H1 (cell line): ENCODE data around the gene CEP72. TPM values are rescaled to one million over a fixed set of nuclear protein-coding genes. Genes with fewer than 3 reads are reported as not detected.

Source experiments
- CTCF ChIA-PET: fragments of 300-600 bp; sonication (Branson Sonifier 250); formaldehyde crosslinking; loops from one replicate; lab custom pipeline; 2021; ENCODE audit not compliant: partially characterized antibody; lab: Charles Lee
- POLR2A ChIA-PET: fragments of 300-600 bp; sonication (Branson Sonifier 250); formaldehyde crosslinking; loops from one replicate; lab custom pipeline; 2021; ENCODE audit warnings: inconsistent platforms; ENCODE audit not compliant: partially characterized antibody; lab: Charles Lee
- DNase-seq, 2 experiments: peaks; one replicate each; pipeline versions ENCODE4 v3.0.0 to v3.0.0-alpha.2; 2010 to 2022; ENCODE audit warnings: low spot score in 2 of 2, low read depth in 1 of 2, mixed read lengths in 1 of 2
- FAIRE-seq: peaks from 2 replicates; lab custom pipeline; 2011; peaks lifted over from hg19 to GRCh38; lab: Jason Lieb, UNC
- H2AFZ ChIP-seq: 2 replicates; pipeline ENCODE4 v1.8.1; 2012; ENCODE audit warnings: low read length, inconsistent platforms
- H2AK5ac ChIP-seq: 2 replicates; pipeline ENCODE4 v1.6.1; 2013; ENCODE audit warnings: low read depth, low read length
- H2BK120ac ChIP-seq: replicated peaks from 2 replicates; pipeline ENCODE3; 2013; ENCODE audit warnings: low read depth, low read length, inconsistent platforms
- H2BK12ac ChIP-seq: 2 replicates; pipeline ENCODE4 v1.6.1; 2013; ENCODE audit warnings: low read depth, low read length
- H2BK15ac ChIP-seq: 2 replicates; pipeline ENCODE4 v1.6.1; 2013; ENCODE audit warnings: low read length
- H2BK20ac ChIP-seq: 2 replicates; pipeline ENCODE4 v1.6.1; 2013; ENCODE audit warnings: low read length
- H2BK5ac ChIP-seq: 2 replicates; pipeline ENCODE4 v1.6.1; 2013; ENCODE audit warnings: low read depth, low read length
- H3K14ac ChIP-seq: 2 replicates; pipeline ENCODE4 v1.6.1; 2013; ENCODE audit warnings: inconsistent platforms; ENCODE audit not compliant: insufficient read length
- H3K18ac ChIP-seq: 2 replicates; pipeline ENCODE4 v1.6.1; 2013; ENCODE audit warnings: low read length; ENCODE audit errors: extremely low read depth
- H3K23ac ChIP-seq: 2 replicates; pipeline ENCODE4 v1.6.1; 2013; ENCODE audit warnings: inconsistent platforms; ENCODE audit not compliant: insufficient read length
- H3K23me2 ChIP-seq: 2 replicates; pipeline ENCODE4 v1.6.1; 2013; ENCODE audit warnings: low read depth, low read length
- H3K27ac ChIP-seq: 2 replicates; pipeline ENCODE4 v1.6.1; 2011; ENCODE audit warnings: low read depth, low read length, inconsistent platforms
- H3K27me3 ChIP-seq, 4 experiments: replicated peaks in 1 of 4; 1 replicate in 1 of 4; 2 replicates in 3 of 4; pipeline versions ENCODE4 v1.6.1 to v1.8.1; 2011 to 2013; ENCODE audit warnings: low read length in 3 of 4, mild to moderate bottlenecking in 3 of 4, inconsistent platforms in 2 of 4, mixed read lengths in 2 of 4, moderate library complexity in 1 of 4; ENCODE audit not compliant: control insufficient read depth in 3 of 4, insufficient read depth in 3 of 4; ENCODE audit errors: extremely low read depth in 1 of 4
- H3K36me3 ChIP-seq, 4 experiments: 2 replicates each; pipeline versions ENCODE4 v1.6.1 to v1.8.1; 2011 to 2013; ENCODE audit warnings: mild to moderate bottlenecking in 4 of 4, low read length in 3 of 4, moderate library complexity in 2 of 4, control low read depth in 1 of 4, inconsistent platforms in 1 of 4; ENCODE audit not compliant: insufficient read depth in 4 of 4, control insufficient read depth in 2 of 4
- H3K4ac ChIP-seq: replicated peaks from 2 replicates; pipeline ENCODE3; 2013; ENCODE audit warnings: low read length, low read depth, mixed read lengths, inconsistent platforms; ENCODE audit not compliant: insufficient read length
- H3K4me1 ChIP-seq, 4 experiments: replicated peaks in 1 of 4; 1 replicate in 1 of 4; 2 replicates in 3 of 4; pipeline versions ENCODE4 v1.6.1 to v1.8.1; 2011 to 2013; ENCODE audit warnings: low read length in 3 of 4, inconsistent platforms in 2 of 4, mixed read lengths in 1 of 4; ENCODE audit not compliant: insufficient read depth in 4 of 4, control insufficient read depth in 3 of 4
- H3K4me2 ChIP-seq, 2 experiments: 2 replicates each; pipeline versions ENCODE4 v1.6.1 to v1.8.1; 2011 to 2013; ENCODE audit warnings: low read depth in 2 of 2, low read length in 2 of 2, control low read depth in 1 of 2, inconsistent platforms in 1 of 2, mild to moderate bottlenecking in 1 of 2; ENCODE audit not compliant: insufficient read depth in 1 of 2
- H3K4me3 ChIP-seq, 4 experiments: fragments of 200-600, 300-600 bp in 1 of 4; sonication (generic), shearing (Covaris generic), sonication (Bioruptor Twin) in 1 of 4; 2 replicates each; pipeline versions ENCODE4 v1.5.1 to v1.8.1; 2011 to 2016; ENCODE audit warnings: low read length in 4 of 4, low read depth in 3 of 4, control low read depth in 2 of 4, inconsistent platforms in 2 of 4, mild to moderate bottlenecking in 2 of 4, mixed read lengths in 1 of 4, moderate library complexity in 1 of 4; ENCODE audit not compliant: insufficient read depth in 2 of 4; ENCODE audit errors: extremely low read depth in 1 of 4
- H3K56ac ChIP-seq: replicated peaks from 2 replicates; pipeline ENCODE3; 2013; ENCODE audit warnings: low read depth, mild to moderate bottlenecking, mixed read lengths, low read length, inconsistent platforms; ENCODE audit not compliant: insufficient read length
- H3K79me1 ChIP-seq: 2 replicates; pipeline ENCODE4 v1.6.1; 2013; ENCODE audit warnings: low read depth, low read length, control low read depth
- H3K79me2 ChIP-seq, 2 experiments: 2 replicates each; pipeline versions ENCODE4 v1.6.1 to v1.8.1; 2012 to 2013; ENCODE audit warnings: low read length in 2 of 2, mild to moderate bottlenecking in 2 of 2, inconsistent platforms in 1 of 2; ENCODE audit not compliant: insufficient read depth in 2 of 2, control insufficient read depth in 1 of 2
- H3K9ac ChIP-seq, 4 experiments: replicated peaks in 1 of 4; 1 replicate in 1 of 4; 2 replicates in 3 of 4; pipeline versions ENCODE4 v1.6.1 to v1.8.1; 2011 to 2013; ENCODE audit warnings: low read depth in 3 of 4, low read length in 3 of 4, control low read depth in 2 of 4, mild to moderate bottlenecking in 2 of 4, moderate library complexity in 2 of 4, inconsistent platforms in 1 of 4; ENCODE audit errors: extremely low read depth in 1 of 4
- H3K9me3 ChIP-seq, 2 experiments: 2 replicates each; pipeline versions ENCODE4 v1.6.1 to v1.8.1; 2012 to 2013; ENCODE audit warnings: mild to moderate bottlenecking in 2 of 2, moderate library complexity in 2 of 2, control low read depth in 1 of 2, inconsistent platforms in 1 of 2, low read depth in 1 of 2, low read length in 1 of 2, mixed read lengths in 1 of 2; ENCODE audit not compliant: insufficient read depth in 2 of 2
- H4K20me1 ChIP-seq, 2 experiments: replicated peaks in 1 of 2; 2 replicates each; pipeline versions ENCODE3 to v1.8.1; 2011 to 2013; ENCODE audit warnings: inconsistent platforms in 2 of 2, low read length in 2 of 2, mild to moderate bottlenecking in 1 of 2; ENCODE audit not compliant: insufficient read depth in 2 of 2, control insufficient read depth in 1 of 2
- H4K5ac ChIP-seq: 2 replicates; pipeline ENCODE4 v1.6.1; 2013; ENCODE audit warnings: low read length, low read depth, mixed read lengths, inconsistent platforms; ENCODE audit not compliant: insufficient read length
- H4K8ac ChIP-seq: 2 replicates; pipeline ENCODE4 v1.8.0; 2013; ENCODE audit warnings: mild to moderate bottlenecking, moderate library complexity, low read length, inconsistent platforms; ENCODE audit not compliant: insufficient read depth; ENCODE audit errors: extremely low read depth
- H4K91ac ChIP-seq: replicated peaks from 2 replicates; pipeline ENCODE3; 2013; ENCODE audit warnings: low read length, mixed read lengths, inconsistent platforms; ENCODE audit not compliant: insufficient read length
- GABPA ChIP-seq: IDR thresholded peaks from 2 replicates; pipeline ENCODE4 v1.6.1; 2011; ENCODE audit warnings: mild to moderate bottlenecking, low read length, moderate library complexity, borderline replicate concordance; ENCODE audit not compliant: insufficient read depth
- SP4 ChIP-seq: IDR thresholded peaks from 2 replicates; pipeline ENCODE4 v1.6.1; 2012; ENCODE audit warnings: low read length, inconsistent platforms
- TAF1 ChIP-seq: IDR thresholded peaks from 2 replicates; pipeline ENCODE4 v1.6.1; 2011; ENCODE audit warnings: mild to moderate bottlenecking, low read depth, low read length
- WGBS, 2 experiments: shearing (Covaris generic) in 1 of 2; methylation state at CpG; one replicate each; pipeline versions ENCODE4 v1.1.6 to v1.1.7; 2013 to 2015; ENCODE audit warnings: low lambda C conversion rate in 2 of 2, mixed read lengths in 2 of 2, inconsistent platforms in 1 of 2, low coverage in 1 of 2, missing lambda C conversion rate in 1 of 2; ENCODE audit not compliant: insufficient replicate concordance in 2 of 2, insufficient coverage in 1 of 2, insufficient read length in 1 of 2; ENCODE audit errors: extremely low coverage in 1 of 2, missing lambda C conversion rate in 1 of 2; 5-methylcytosine and 5-hydroxymethylcytosine counted together
- polyA plus RNA-seq, 7 experiments: library from polyadenylated mRNA; depleted of rRNA in 3 of 7; stranded (reverse) in 5 of 7; unstranded in 2 of 7; fragments of >200 nt in 5 of 7; fragments of 200-250 nt in 2 of 7; gene quantifications; 1 replicate in 5 of 7; 2 replicates in 1 of 7; 4 replicates in 1 of 7; pipeline versions ENCODE4 v1.2.1 to v1.2.3, GENCODE V29; 2011 to 2013; ENCODE audit warnings: missing spikeins in 2 of 7, mixed read lengths in 2 of 7
- total RNA-seq: library from RNA; stranded (reverse); fragmentation: NEBNext Ultra II Directional; extraction: Animal tissue kit (Norgen Biotek cat#: 25700); gene quantifications from 2 replicates; pipeline ENCODE4 v1.2.1, GENCODE V29; 2021
- TF ChIP-seq, protein P1 (sequence below): IDR thresholded peaks from 2 replicates; pipeline ENCODE4 v1.6.1; 2011; ENCODE audit warnings: low read length, improper control_type of control experiment

Gene CEP72
- total and polyA plus RNA-seq, 2 of the 8 experiments (the other 6 are each of a cell fraction or from before 2014, with no cell fraction given), result 13.1 to 19.6 TPM

DNA sequence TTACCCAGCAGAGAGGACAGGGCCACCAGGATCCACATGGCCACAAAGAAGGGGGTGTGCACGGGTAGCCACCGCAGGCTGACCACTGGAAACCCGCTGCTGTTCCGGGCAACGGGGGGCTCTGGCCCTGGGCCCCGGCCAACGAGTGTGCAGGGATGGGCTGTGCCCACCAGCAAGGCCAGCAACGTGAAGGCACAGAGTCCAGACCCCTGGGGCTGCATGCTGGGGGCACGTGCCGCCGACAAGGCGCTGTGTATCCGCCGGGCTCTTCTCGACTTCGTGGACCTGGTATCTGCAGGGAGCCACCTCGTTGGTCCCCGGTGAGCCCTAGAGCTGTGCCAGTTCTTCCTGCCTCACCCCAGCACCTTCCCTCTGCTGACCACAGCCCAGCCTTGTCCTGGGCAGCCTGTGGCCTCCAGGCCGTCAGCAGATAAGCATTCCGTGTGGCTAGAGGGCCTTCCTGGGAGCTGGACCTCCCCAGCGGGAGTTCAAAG is 42.2 kb upstream of the CEP72 start:
- H2BK15ac ChIP-seq, result no peak overlapping the region
- TF ChIP-seq, protein P1, sequence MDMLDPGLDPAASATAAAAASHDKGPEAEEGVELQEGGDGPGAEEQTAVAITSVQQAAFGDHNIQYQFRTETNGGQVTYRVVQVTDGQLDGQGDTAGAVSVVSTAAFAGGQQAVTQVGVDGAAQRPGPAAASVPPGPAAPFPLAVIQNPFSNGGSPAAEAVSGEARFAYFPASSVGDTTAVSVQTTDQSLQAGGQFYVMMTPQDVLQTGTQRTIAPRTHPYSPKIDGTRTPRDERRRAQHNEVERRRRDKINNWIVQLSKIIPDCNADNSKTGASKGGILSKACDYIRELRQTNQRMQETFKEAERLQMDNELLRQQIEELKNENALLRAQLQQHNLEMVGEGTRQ, result no peak
- TF ChIP-seq SP4 (no peak), TAF1 (no peak), GABPA (no peak)
- TF ChIP-seq, all 59 proteins: peak for 0
- Histone ChIP-seq H4K20me1 (no peaks in the 10 kb centered on the region), H4K8ac (no peak overlapping the region), H3K4me3 (no peak overlapping the region), H2BK12ac (no peak overlapping the region), H3K18ac (no peak overlapping the region), H3K9me3 (no peaks in the 10 kb centered on the region), H2AK5ac (no peak overlapping the region), H4K91ac (no peak overlapping the region), H3K27me3 (peaks cover 2 to 12% (median 6%) of the 10 kb centered on the region in 4 experiments; a peak in 5 of 7 replicates), H3K14ac (no peak overlapping the region), H2BK5ac (no peak overlapping the region), H3K4ac (no peak overlapping the region), H2AFZ (no peak overlapping the region), H3K79me1 (no peaks in the 10 kb centered on the region), H3K9ac (no peak overlapping the region), H4K5ac (no peak overlapping the region), H2BK120ac (no peak overlapping the region), H3K23me2 (no peaks in the 10 kb centered on the region), H3K79me2 (no peaks in the 10 kb centered on the region), H3K56ac (no peak overlapping the region), H3K23ac (no peak overlapping the region), H3K4me2 (no peak overlapping the region), H3K36me3 (no peaks in the 10 kb centered on the region), H3K4me1 (no peaks in the 10 kb centered on the region), H2BK20ac (no peak overlapping the region), H3K27ac (no peak overlapping the region)
- DNase-seq (no peak), FAIRE-seq (no peak)
- ChIA-PET POLR2A (no interaction called here), CTCF (interaction anchor here (0.8 kb wide), 1 partner anchor 232 kb away, joined by 4 read pairs; no protein-coding TSS in a partner anchor)
- 96% methylated on average over 21 of the region's 21 CpGs; no CpG with 5 or more reads in 1 of the 2 experiments for WGBS, 2 experiments
